Astrocyte (in vitro differentiated cells and primary cell): ENCODE data around the gene F10. TPM values are rescaled to one million over a fixed set of nuclear protein-coding genes. Genes with fewer than 3 reads are reported as not detected.

Experiments
- DNase-seq: peaks from one replicate; pipeline ENCODE4 v3.0.0-alpha.2; 2010; ENCODE audit warnings: low read depth
- FAIRE-seq: peaks from 2 replicates; lab custom pipeline; 2011; peaks lifted over from hg19 to GRCh38; lab: Jason Lieb, UNC
- H2AFZ ChIP-seq: 2 replicates; pipeline ENCODE4 v1.6.0; 2012; ENCODE audit warnings: low read depth, low read length, inconsistent platforms
- H3K27ac ChIP-seq: 2 replicates; pipeline ENCODE4 v1.5.1; 2011; ENCODE audit warnings: low read depth, low read length, inconsistent platforms
- H3K27me3 ChIP-seq: 2 replicates; pipeline ENCODE4 v1.6.0; 2011; ENCODE audit warnings: low read length, inconsistent platforms; ENCODE audit not compliant: insufficient read depth
- H3K36me3 ChIP-seq: 2 replicates; pipeline ENCODE4 v1.5.1; 2011; ENCODE audit warnings: low read length, inconsistent platforms; ENCODE audit not compliant: insufficient read depth
- H3K4me1 ChIP-seq: 2 replicates; pipeline ENCODE4 v1.5.1; 2011; ENCODE audit warnings: low read length, inconsistent platforms; ENCODE audit not compliant: insufficient read depth
- H3K4me2 ChIP-seq: 2 replicates; pipeline ENCODE4 v1.6.0; 2012; ENCODE audit warnings: low read length, inconsistent platforms
- H3K4me3 ChIP-seq: 2 replicates; pipeline ENCODE4 v1.5.1; 2011; ENCODE audit warnings: low read depth, mild to moderate bottlenecking, low read length, inconsistent platforms; ENCODE audit not compliant: insufficient read depth
- H3K79me2 ChIP-seq: 2 replicates; pipeline ENCODE4 v1.6.0; 2012; ENCODE audit warnings: mild to moderate bottlenecking, low read length, inconsistent platforms; ENCODE audit not compliant: insufficient read depth
- H3K9ac ChIP-seq: 2 replicates; pipeline ENCODE4 v1.6.0; 2012; ENCODE audit warnings: mild to moderate bottlenecking, low read length, inconsistent platforms
- H3K9me3 ChIP-seq: 2 replicates; pipeline ENCODE4 v1.5.1; 2012; ENCODE audit warnings: low read depth, mild to moderate bottlenecking, low read length, inconsistent platforms; ENCODE audit not compliant: insufficient read depth
- H4K20me1 ChIP-seq: 2 replicates; pipeline ENCODE4 v1.6.0; 2012; ENCODE audit warnings: low read length, inconsistent platforms; ENCODE audit not compliant: insufficient read depth
- H3K27ac Mint-ChIP-seq: one replicate; pipeline ENCODE4 v1.8.0; 2021; ENCODE audit warnings: mild to moderate bottlenecking, mixed read lengths; ENCODE audit not compliant: unreplicated experiment
- H3K27me3 Mint-ChIP-seq: one replicate; pipeline ENCODE4 v1.8.0; 2021; ENCODE audit warnings: low read depth, mixed read lengths; ENCODE audit not compliant: unreplicated experiment
- H3K36me3 Mint-ChIP-seq: one replicate; pipeline ENCODE4 v1.8.0; 2021; ENCODE audit warnings: low read depth, mixed read lengths; ENCODE audit not compliant: unreplicated experiment
- H3K4me1 Mint-ChIP-seq: one replicate; pipeline ENCODE4 v1.8.0; 2021; ENCODE audit warnings: low read depth, mixed read lengths; ENCODE audit not compliant: unreplicated experiment
- H3K4me3 Mint-ChIP-seq: one replicate; pipeline ENCODE4 v1.8.0; 2021; ENCODE audit warnings: mild to moderate bottlenecking, moderate library complexity, mixed read lengths; ENCODE audit not compliant: unreplicated experiment
- H3K9me3 Mint-ChIP-seq: one replicate; pipeline ENCODE4 v1.8.0; 2021; ENCODE audit warnings: mild to moderate bottlenecking, mixed read lengths; ENCODE audit not compliant: unreplicated experiment
- CTCF ChIP-seq: IDR thresholded peaks from 2 replicates; pipeline ENCODE4 v1.5.1; 2011; ENCODE audit warnings: low read depth, mild to moderate bottlenecking, inconsistent platforms, low read length, moderate library complexity; ENCODE audit not compliant: insufficient read depth
- EZH2 ChIP-seq: IDR thresholded peaks from 2 replicates; pipeline ENCODE4 v1.6.1; 2012; ENCODE audit warnings: mild to moderate bottlenecking, low read length, inconsistent platforms; ENCODE audit not compliant: insufficient read depth
- total RNA-seq: library from RNA; stranded (reverse); gene quantifications from 2 replicates; pipeline ENCODE4 v1.2.1, GENCODE V29; 2021

Gene F10
- total RNA-seq, 1 donor from 2014 or later, result 0.45 TPM

- TF ChIP-seq CTCF (no peak), EZH2 (no peak)
- no peak overlapping the region for H3K27ac Mint-ChIP-seq
Measured at GRCh38 chr13:113083402-113084061, 39.1 kb upstream of the F10 start.

GRCh38 chr13:113084094-113084942, 38.3 kb upstream of the F10 start:
- Histone ChIP-seq H3K4me3 (no peak overlapping the region), H3K36me3 (no peaks in the 10 kb centered on the region), H3K4me1 (no peaks in the 10 kb centered on the region), H3K27me3 (no peaks in the 10 kb centered on the region), H3K79me2 (no peaks in the 10 kb centered on the region), H4K20me1 (no peaks in the 10 kb centered on the region), H3K4me2 (no peak overlapping the region), H2AFZ (no peak overlapping the region), H3K9me3 (no peaks in the 10 kb centered on the region), H3K27ac (no peak overlapping the region), H3K9ac (no peak overlapping the region)
- Mint-ChIP-seq H3K9me3 (no peaks in the 10 kb centered on the region), H3K27ac (no peak overlapping the region), H3K4me3 (no peak overlapping the region), H3K36me3 (no peaks in the 10 kb centered on the region), H3K27me3 (peaks cover 24% of the 10 kb centered on the region), H3K4me1 (no peaks in the 10 kb centered on the region)
- no peak for FAIRE-seq
- TF ChIP-seq CTCF, result no peak
- no peak for TF ChIP-seq EZH2
- no peak for DNase-seq

More at GRCh38 chr13:113083402-113084061, 39.1 kb upstream of the F10 start:
- H3K4me3 Mint-ChIP-seq, result no peak overlapping the region
- no peaks in the 10 kb centered on the region for H3K36me3 Mint-ChIP-seq
- Histone ChIP-seq H3K79me2 (no peaks in the 10 kb centered on the region), H4K20me1 (no peaks in the 10 kb centered on the region), H3K27ac (no peak overlapping the region), H3K27me3 (no peaks in the 10 kb centered on the region), H3K4me2 (no peak overlapping the region), H2AFZ (no peak overlapping the region), H3K9me3 (no peaks in the 10 kb centered on the region), H3K4me3 (no peak overlapping the region), H3K36me3 (no peaks in the 10 kb centered on the region), H3K4me1 (no peaks in the 10 kb centered on the region), H3K9ac (no peak overlapping the region)
- H3K9me3 Mint-ChIP-seq, result no peaks in the 10 kb centered on the region
- FAIRE-seq (no peak), DNase-seq (peak; percentile 12)
- H3K4me1 Mint-ChIP-seq, result no peaks in the 10 kb centered on the region
- H3K27me3 Mint-ChIP-seq, result peaks cover 24% of the 10 kb centered on the region
